GM21390 (cell line): ENCODE data around the gene POLR2L.
A peak's percentile ranks its signal among the peaks of the same experiment; 100 is the strongest.

Experiments used
- ATAC-seq: cut with Tn5 transposase; IDR thresholded peaks from one replicate; pipeline ENCODE4 v1.9.1; 2021; ENCODE audit not compliant: unreplicated experiment

Gene POLR2L

DNA sequence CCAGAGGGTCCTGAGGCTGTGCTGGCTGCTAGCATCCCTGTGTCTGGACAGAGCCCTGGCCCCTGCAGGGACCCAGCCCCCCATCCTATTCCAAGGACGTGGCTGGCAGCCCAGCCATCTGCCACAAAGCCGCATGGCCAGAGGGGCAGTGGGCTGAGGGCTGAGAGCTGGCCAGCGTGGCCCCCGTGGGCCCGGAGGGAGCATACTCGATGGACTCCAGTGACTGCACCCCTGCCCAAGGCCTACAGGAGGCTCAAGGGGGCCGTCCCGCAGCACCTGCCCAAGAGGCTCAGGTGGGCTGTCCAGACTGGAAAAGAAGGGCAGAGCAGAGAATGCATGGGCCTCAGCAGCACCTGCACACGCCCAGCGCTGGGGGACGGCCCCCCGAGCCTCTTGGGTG lies 13.5 kb upstream of the POLR2L start:
- ATAC-seq: no peak

DNA sequence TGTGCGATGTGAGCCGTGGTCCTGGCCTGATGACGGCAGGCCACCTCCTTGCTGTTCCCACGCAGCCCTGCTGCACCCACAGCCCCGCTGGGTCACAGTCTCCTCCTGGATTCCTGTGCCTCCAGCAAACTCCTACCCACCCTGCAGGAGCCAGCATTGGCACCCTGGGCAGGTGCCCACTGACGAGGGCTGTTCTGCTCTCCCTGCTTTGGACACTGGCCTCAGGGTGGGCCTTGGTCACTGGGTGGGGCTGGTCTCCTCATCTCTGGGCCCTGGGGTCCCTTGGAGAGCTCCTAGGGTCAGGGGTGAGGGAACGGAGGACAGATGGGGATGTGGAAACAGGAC lies 13.0 kb upstream of the POLR2L start:
- ATAC-seq: no peak

DNA sequence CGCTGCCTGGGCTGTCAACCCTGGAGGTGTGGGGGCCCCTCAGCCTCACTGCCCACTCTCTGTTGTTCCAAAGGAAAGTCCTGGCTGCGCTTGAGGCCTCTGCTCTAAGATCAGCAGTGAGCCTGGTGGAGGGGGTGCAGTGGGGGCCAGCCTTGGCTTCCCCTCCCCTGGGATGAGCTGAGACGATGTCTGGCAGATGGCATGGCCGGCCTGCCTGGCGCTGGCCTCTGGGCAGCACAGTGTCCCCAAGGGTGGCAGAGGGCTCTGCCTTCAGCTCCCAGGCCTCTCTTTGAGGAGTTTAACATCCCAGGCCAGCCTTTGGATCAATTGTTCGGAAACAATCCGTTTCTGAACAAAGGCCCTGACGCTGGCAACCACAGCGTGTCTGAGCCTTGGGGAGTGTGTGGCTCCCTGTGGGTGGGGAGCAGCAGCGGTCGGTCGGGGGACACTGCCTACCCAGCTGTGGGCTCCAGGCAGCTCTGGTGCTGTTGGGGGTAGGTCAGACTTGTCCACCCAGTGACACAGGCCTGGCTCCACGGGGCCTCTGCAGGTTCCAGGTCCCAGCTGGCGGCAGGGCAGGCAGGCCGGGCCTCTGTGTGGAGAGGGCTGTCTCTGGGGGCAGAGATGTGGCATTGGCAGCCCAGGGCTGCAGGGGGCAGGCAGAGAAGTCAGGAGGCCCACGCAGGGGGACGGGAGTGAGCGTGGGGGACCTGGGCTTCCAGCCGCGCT lies 12.4 kb upstream of the POLR2L start:
- ATAC-seq: no peak

DNA sequence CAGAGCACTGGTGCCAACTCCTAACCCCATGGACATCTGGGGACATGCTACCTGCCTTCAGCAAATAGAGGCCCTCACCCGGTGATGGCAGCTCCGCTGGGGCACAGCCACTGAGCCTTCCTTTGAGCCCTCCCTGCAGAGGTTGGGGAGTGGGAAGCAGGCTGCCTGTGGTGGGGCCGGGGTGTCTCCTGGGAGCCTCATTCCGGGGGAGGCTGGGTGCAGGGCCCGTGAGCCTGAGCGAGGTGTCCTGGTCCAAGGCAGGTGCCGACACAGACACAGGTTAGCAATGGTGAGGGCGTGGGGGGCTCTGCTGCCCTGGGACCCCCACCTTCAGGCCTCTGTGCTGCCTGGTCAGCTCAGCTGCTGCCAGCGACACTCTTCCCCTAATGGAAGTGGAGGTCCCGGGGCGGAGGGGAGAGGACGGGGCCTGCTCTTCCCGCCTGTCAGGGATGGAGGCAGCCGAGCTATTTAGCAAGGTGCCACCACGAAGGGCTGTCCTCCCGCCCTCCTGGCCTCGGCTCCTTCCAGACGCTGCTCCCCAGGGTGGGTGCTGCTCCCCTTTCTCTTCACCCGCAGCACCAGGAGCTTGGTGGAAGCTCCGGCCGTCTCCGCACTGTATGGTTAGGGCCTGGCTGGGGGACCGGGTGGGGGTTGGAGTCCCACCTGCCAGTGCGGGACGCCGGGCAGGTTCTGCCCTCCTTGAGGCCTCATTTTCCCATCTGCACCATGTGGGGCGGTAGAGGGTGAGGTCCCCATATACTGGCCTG lies 11.5 kb upstream of the POLR2L start:
- ATAC-seq: no peak

DNA sequence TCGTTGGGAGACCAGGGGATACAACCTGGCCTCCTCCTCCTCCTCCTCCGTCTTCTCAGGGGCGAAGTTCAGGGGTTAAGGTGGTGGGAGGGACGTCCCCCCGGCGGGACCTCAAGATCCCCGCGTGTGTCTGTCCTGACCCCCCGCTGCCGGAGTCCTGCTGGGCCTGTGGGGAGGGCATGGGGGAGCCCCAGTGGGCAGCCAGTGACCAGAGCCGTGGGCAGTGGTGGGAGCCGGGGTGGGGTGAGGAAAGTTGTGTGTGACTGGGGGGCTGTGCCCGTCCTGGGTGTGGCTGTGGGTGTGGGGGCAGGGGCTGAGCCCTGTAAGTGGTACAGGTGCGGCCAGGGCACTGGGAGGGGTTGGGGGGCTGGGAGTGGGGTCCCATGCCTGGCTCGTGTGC lies 10.4 kb upstream of the POLR2L start:
- no peak for ATAC-seq

DNA sequence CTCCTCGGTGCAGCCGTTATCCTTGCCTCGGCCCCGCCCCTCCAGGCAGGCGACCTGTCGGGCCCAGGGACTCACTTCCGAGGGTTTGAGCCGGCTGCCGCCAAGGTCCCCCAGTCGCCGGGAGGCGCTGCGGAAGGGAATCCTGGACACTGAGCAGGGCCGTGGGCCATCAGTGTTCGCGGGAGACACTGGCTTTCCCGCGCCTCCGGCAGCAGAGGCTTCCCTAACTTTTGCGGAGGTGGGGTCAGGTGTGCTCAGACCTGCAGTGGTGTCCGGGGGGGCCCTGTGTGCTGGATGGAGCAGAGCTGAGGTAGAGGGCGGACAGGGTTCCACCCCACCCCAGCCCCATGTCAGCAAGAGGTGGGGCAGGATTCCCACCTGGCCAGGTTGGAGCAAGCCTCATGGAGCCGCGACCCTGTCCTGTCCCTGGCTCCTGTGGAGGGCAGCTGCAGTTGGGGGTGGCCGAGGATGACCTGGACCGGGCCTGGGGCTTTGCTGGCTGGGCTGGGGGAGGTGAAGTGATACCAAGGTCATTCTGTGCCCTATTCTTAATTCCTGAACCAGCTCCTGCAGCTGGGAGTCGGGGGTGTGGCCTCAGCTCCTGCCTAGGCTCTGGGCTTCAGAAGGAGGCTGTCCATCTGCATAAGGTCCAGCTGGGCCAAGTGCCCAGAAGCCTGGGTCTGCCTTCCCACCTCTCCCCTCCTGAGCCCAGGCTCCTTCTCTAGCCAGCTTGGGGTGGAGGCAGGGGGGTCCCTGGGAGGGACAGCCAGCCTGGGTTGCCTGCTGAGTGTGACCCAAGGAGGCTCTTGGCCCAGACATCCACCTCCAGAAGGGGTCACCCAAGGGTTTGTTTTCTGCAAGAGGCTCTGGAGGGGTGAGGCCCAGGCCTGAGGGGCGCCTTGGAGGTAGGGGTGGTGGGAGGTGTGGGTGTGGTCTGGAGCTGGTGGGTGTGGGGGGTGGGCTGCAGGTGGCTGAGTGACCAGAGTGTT lies 8.7 kb upstream of the POLR2L start:
- no peak for ATAC-seq

DNA sequence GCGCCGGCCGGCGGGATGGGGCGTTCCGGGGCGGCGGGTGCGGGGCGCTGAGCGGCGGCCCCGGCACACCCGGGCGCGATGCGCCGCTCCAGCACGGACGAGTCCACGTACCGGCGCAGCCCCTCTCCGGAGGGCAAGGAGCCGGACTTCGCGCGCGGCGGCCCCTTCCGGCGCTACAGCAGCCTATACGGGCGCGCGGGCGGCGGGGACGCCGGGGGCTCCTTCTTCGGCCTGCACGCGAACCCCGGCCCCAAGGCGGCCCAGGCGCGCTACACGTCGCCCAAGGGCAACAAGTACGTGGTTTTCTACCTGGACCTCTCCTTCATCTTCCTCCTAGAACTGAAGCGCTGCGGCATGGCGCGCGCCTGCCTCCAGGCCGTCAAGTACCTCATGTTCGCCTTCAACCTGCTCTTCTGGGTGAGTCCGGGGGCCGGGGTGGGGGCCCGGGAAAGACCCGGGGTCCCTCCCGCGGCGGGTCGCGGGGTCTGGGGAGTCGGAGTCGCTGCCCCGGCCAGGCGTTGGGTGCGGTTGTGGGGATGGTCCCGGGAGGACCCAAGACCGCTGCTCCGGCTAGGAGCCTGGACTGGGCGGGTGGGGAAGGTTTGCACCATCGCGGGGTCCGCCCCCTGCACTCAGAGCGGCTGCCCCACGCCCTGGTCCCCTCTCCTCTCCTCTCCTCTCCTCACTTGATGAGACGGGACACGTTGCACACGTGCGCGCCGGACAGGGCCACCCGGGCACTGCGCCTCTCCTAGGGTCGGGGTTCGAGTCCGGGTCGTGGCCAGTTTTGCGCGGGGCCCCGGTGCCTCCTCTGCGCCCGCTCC lies 7.8 kb upstream of the POLR2L start:
- no peak for ATAC-seq

DNA sequence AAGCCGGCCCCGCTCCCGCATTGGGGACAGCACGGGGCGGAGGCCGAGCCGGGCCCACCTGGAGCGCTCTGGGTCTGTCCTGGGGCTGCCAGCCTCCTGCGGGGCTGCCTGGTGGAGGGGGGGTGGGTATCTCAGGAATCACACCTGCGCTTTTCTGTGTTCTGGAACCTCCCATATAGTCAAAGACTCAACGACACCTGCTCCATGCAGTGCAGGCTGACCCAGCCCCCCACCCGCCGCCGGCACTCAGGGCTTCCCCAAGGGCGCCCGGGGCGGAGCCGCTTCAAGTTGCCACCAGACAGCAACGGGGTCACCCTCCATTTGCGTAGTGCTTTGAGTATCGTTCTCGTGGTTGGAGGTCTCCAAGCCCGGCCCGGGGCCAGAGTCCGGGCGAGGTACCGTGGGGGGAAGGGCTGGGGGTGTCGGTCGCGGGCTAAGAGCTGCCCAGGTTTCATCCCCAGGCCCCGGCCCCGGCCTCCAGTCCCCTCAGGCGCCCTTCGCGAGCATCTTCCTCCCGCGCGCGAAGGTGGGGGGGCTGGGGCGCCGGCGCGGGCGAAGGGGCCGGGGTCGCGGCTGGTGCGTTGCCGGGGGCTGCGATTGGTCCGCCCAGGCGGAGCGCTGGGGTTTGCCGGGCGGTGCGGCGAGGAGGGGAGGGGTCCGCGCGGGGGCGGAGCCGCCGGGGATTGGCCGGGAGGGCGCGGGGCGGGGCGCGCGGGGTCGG lies 6.9 kb upstream of the POLR2L start:
- ATAC-seq: no peak

DNA sequence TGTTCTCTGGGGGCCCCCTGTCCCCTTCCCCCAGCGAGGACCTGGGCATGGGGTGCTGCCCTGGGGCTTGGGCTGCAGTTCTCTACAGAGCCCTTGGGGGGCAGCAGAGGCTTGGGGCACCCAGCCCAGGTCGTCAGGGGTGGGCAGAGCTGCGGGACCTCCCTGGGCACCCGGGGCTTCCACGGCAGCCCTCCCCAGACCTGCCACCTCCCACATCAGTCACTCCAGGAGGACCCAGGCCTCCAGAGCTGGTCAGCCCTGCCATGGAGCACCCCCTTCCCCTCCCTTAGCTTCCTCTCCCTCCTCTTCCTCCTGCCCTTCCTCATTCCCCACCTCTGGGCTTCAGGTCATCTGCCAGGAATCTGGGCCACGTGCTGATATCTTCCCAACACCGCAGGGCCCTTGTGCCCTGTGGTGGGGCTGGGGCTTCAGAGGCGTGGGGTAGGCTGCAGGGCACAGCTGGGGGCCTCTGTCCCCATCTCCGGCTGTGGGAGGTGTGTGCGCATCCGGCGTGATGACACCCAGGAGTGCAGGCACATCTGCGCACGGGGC lies 6.1 kb upstream of the POLR2L start:
- ATAC-seq: no peak

DNA sequence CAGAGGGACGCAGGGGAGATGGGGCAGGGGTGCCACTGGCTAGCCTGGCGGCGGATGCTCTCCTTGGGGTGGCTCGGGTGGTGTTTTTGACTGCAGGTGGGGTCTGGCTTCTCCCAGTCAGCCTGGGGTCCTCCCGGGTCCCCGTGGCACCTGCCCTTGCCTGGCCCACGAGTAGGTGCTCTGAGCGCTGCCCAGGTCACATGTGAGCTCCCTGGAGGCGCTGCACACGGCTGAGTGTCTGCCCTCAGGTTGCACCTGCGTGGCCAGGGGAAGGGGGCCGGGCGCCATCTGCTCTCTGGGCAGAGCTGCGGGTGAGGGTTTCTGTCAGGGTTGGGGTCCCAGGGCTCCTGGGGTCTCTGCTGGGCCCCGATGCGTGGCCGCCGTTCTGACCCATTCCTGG lies 5.5 kb upstream of the POLR2L start:
- ATAC-seq: no peak

DNA sequence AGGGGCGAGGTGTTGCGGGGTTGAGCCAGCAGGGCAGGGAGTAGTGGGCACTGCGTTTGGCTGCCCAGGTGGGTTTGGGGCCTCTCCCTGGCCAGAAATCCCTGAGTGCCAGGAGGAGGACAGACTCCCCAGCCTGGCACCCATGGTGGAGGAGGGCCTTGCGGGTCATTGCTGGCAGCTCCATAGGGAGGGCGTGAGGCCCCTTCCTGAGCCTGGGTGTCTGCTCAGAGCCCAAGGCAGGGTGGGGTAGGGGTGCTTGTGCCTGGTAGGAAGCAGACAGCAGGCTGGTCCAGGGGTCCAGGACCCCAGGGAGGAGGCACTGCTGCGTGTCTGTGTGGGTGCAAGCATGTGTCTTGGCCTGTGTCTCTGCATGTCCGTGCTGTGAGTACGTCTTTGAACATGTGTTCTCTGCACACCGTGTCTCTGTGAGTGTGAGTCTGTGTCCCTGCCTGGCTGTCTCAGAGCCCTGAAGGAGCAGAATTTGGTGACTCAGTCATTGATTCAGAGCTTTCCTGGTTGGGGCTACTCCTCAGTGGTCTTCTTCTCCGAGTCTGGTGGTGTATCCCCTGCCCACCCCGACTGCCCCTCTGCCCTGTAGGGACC lies 4.3 kb upstream of the POLR2L start:
- ATAC-seq: no peak

DNA sequence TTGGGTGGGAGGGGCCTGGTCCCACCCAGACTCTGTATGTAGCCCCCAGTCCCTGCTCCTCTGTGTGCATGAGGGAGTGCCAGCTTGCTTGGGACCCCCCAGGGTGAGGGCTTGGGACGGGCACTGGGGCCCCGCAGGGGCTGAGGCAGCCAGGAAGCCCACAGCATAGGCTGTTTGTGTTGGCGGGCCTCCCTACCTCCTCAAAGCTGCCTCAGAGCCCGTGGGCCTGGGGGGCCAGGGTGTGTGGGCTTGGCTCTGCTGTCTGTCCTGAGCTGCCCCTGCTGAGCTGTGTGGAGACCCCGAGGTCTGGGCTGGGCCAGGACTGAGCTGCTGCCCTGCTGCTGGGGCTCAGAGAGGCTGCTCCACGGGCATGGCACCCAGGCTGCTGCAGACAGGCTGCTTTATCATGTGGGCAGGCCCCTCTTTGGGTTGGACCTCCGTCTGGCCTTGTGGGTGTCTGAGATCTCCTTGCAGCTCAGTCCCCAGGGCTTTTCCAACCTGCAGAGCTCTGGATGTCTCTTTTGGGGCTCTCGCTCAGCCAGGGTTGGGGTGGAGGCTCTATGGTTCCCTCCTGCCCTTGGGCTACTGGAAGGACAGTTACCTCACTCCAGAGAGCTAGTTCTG lies 3.7 kb upstream of the POLR2L start:
- ATAC-seq: no peak

DNA sequence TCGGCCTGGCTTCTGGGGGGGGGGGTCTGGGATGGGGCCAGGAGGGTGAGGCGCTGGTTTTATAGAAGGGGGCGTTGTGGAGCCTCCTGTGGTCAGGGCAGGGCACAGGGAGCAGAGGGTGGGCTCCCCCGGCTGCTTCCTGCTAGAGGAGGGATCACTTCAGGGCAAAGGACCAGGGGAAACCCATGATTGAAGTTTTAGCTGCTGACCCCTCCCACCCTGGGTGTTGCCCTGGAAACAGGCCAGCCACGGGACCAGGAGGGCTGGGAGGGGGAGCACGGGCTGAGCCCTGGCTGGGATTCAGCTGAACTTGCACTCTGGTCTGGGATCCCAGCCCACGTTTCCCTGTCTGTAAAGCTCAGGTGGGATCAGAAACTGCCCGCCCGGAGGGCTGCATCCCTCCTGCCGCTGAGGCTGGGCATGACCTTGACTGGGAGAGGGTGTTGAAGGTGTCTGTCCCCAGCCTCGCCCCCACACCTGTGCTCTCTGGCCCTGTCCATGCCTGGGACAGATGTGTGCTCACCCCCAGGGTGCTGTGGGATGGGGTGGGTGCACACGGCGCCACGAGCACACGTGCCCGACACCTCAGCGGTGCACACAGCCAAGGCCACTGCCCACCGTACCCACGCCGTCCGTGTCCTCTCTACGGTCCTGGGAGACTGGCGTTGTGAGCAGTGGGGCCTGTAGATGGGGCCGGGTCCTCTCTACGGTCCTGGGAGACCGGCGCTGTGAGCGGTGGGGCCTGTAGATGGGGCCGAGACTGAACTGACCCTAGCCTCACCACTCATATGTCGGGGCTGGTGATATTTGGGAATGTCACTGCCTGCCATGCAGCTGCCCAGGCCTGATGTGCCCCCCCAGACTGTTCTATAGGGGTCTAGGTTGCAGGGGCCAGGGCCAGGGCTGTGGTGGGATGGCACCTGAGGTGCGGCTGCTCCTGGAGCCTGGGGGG lies 2.6 kb upstream of the POLR2L start:
- no peak for ATAC-seq

DNA sequence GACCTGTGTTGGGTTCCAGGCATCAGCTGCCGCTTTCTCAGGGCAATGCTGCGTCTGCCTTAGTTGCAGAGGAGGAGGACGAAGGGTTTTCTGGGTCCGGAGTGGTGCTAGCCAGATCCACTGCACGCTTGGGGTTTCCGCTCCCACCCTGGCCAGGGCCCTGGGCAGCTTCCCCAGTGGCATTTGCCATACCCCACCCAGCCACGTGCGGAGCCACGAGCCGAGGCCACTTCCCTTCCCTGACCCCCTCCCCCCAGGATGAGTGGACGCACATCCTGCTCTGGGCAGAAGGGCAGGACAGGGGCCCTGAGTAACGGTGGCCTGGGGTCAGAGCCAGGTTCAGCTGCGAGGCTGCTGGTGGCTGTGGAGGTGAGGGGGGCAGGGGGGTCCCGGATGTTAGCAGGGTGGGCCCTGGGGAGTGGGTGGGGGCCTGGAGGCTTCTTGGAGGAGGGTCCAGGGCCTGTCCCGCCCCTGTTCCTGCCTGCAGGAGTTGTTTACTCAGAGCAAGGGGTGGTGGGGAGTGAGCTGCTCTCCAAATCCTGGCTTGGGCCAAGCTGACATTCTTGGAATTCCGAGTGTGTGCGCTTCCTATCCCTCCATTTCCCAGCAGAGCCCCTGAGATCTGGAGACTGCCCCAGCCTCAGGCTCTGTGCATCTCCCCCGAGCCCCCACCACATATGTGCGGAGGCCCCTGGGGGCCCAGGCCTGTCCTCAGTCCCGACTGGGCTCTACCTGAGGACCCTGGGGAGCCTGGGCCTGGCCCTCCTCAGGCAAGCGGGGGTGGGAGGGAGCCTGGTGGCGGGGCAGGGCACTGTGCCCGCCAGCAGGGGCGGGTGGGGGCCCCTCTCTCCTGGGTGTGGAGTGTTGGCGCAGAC lies 1.7 kb upstream of the POLR2L start:
- no peak for ATAC-seq

DNA sequence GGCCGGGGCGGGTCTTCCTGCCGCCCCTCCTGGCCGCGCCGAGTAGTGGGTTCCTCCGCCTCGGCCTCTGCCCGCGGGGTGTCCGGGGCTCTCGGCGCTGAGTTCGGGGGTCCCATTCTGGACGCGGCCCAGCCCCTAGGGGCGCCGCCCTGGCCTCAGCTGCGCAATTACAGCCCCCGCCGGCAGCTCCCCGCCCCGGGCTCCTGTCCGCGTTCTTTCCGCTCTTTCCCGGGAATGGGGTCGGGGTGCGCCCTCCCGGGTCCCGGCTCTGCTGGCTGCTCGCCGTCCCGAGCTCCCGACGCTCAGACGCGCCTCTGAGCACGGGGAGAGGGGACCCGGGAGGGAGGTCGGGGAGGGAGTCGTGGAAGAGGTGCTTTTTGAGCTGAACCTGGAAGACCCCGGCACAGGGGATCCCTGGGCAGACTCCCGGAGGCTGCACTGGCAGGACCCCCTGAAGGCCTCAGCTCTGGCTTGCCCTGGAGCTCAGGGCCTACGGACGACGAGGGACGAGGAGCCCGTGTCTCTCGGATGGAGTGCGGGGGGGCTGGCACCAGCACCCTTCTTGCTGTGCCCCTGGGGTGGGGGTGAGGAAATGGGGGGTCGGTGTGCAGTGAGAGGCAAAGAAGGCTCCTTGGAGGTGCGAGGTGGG lies 881 bp upstream of the POLR2L start:
- ATAC-seq: no peak

DNA sequence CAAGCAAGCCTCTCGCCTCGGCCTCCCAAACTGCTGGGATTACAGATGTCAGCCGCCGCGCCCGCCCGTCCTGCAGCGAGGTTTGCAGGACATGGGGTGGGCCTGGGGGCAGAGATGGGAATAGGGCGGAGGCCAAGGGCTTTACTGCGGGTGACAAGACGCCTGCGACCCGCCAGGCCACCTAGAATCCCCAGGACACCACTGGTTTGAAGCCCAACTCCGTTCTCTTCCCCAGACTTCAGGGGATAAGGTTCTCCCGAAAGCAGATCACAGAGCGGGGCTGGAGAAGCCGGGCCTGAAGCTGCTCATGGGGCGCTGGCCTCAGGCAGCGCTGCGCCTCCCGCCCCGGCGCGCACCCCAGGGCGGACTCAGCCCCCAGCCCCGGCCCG lies 354 bp downstream of the POLR2L start:
- ATAC-seq: peak; percentile 20
